ENCODE results near the gene PFKM.

Gene PFKM

GRCh38 chr12:48160046-48160445 is 40.9 kb downstream of the PFKM start:
- DNase-seq: no peak

- DNase-seq: peak; percentile 35
These were observed 41.6 kb downstream of the PFKM start for GRCh38 chr12:48160807-48161206.

DNA sequence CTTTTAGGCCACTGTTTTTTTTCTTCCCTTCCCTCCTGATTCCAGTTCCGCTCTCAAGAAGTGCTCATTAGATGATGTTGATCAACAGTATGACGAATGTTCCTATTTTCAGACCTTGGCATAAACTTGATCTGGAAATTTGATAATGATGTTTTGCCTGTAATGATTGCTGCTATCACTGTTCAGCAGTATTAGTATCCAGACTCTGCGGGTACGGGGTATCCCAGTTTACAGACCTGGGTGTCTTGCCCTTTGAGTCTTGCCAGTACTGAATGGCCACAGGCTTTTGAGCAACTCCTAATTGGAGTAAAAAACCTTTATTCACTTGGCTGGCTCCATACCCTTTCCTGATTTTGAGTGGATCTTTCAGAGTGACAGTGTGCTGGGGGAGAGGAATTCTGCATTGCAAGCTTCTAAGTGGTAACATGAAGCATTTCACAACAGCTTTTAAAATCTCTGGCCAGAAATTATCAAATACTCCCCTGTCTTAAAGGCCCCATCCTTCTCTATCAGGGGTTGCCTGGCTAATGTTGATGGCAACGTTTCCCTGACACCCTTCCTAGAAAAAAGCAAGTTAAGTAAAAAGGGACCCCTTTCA is 44.1 kb downstream of the PFKM start:
- DNase-seq: no peak

- peak; percentile 44 for DNase-seq
These were observed 45.3 kb downstream of the PFKM start for GRCh38 chr12:48164451-48164850.

GRCh38 chr12:48165089-48165981 is 46.2 kb downstream of the PFKM start:
- DNase-seq: peak; percentile 47

DNA sequence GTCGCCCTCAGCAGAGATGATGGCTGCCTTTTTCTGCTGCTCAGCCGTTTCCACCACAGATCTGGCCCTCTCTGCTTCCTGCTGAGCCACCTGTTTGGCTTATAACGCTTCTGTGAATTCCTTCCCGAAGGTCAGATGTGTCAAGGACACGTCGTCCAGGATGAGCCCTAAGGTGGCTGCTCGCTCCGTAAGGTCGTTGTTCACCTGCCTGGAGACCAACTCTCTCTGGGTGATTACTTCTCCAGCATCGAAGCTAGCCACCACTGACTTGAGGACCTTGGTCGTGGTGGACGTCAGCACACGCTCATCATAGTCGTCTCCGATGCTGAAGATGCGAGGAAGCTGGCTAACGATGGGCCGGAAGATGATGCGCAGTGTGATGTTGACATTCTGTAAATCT is 49.8 kb downstream of the PFKM start:
- DNase-seq: no peak

DNA sequence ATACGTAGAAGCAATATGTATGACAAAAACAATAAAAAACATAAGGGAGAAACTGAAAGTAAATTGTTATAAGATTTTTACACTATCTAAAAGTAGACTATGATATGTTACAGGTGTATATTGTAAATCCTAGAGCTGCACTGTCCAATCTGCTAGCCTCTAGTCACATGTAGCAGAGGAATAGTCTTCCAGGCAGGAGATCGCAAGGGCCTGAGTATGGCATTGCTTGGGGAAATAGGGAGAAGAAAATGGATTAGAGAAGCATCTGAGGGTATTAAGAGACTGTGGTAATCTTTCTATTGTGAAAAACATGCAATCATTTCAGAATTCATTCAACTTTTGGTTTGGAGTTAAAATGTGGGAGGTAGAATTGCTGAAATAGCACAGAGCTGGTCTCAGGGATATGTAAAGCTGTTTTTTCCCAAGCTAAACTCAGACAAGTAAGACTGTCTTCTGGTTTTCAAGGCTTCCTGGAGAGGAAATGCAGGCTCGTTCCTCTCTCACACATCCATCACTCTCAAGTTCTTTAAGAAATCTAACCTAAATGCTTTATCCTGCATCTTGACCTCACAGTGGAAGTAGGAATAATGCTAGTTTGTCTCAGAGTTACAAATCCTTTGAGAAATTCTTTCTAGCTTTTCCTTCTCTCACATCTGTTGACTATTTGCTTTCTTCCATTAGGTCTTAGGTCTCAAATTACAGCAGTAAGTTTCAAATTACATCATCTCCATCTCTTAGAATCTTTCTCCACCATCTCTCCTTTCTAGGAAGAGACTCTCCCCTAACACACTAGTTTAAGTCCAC is 56.7 kb downstream of the PFKM start:
- no peak for DNase-seq

DNA sequence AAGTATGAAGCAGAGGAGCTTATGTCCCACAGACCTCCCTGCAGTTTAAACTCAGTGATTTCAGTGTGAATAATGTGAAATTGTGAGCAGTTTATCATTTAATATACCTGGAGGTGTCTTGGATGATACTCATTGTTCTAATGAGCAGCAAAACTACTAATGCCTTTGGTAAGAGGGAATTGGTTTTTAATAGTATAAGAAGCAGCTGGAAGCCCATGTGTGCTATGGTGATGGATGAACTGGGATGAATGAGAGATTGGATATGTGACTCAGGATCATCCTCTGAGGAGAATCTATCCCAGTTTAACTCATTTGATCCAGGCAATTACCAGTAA is 57.2 kb downstream of the PFKM start:
- DNase-seq: no peak

DNA sequence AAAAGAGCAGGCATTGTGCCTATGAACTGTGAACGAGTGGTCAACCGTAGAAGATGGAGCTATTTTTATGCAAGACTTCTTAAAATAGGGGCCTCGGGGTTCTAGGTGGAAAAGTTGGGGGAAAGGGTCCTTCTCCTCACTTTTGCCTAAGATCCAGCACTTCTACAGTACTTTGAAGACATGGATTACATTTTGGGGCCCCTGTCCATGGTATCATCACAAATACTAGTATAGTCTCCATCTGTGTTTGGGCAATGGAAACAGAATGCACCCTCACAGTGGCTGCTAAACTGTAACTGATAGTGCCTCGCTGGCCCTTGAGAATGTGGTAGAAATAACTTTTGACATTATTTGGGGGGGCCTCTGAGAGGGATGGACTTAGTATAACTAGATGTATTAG is 58.8 kb downstream of the PFKM start:
- DNase-seq: no peak

DNA sequence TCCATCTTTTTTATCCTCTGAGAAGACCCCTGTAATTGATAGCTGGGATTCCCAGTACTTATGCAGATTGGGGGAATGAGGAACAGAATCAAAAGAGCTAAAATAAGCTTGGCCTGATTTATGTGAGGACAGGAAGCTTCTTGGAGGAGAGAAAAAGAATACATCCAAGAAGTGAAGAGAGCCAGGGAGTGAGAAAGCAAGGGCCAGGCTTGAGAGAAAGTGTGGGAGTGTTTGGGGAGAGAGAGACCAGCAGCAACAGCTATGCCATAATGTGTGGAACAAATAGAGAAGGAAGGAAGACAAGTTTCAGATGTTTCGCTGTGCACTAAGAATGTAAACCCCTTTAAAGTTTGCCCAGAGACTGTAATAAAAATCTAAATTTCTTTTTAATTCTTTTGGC is 60.3 kb downstream of the PFKM start:
- DNase-seq: no peak

GRCh38 chr12:48180424-48180823 is 61.3 kb downstream of the PFKM start:
- no peak for DNase-seq

- no peak for DNase-seq
These were observed 61.8 kb downstream of the PFKM start for GRCh38 chr12:48180857-48181495.

GRCh38 chr12:48182631-48183030 is 63.5 kb downstream of the PFKM start:
- no peak for DNase-seq

- peak; percentile 75 for DNase-seq
These were observed 64.1 kb downstream of the PFKM start, which contains the start of gene CCDC184 for GRCh38 chr12:48183091-48183875. TSS of gene CCDC184 (plus strand) at chr12:48183644. CDS start at chr12:48184123, 479 bp downstream.

DNA sequence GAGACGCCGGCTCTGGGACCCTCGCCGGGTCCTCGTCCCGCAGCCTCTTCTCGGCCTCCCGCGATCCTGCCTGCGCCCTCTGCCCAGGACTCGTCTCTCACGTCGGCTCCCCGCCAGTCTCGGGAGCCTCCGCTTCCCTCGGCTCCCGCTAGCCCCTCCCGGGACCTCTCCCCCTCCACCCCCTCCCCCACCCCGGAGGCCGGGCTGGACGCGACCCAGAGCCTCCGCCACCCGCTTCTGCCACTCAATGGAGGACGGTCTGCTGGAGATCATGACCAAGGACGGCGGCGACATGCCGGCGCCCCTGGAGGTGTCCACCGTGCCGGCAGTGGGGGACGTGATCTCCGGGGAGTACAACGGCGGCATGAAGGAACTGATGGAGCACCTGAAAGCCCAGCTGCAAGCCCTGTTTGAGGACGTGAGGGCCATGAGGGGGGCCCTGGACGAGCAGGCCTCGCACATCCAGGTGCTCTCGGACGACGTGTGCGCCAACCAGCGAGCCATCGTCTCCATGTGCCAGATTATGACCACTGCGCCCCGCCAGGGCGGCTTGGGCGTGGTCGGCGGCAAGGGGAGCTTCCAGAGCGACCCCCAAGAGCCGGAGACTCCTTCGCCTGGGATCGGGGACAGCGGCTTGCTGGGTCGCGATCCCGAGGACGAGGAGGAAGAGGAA is 64.8 kb downstream of the PFKM start:
- DNase-seq: no peak

GRCh38 chr12:48184549-48184922 is 65.4 kb downstream of the PFKM start:
- DNase-seq: no peak

GRCh38 chr12:48185181-48185919 is 66.2 kb downstream of the PFKM start:
- no peak for DNase-seq

DNA sequence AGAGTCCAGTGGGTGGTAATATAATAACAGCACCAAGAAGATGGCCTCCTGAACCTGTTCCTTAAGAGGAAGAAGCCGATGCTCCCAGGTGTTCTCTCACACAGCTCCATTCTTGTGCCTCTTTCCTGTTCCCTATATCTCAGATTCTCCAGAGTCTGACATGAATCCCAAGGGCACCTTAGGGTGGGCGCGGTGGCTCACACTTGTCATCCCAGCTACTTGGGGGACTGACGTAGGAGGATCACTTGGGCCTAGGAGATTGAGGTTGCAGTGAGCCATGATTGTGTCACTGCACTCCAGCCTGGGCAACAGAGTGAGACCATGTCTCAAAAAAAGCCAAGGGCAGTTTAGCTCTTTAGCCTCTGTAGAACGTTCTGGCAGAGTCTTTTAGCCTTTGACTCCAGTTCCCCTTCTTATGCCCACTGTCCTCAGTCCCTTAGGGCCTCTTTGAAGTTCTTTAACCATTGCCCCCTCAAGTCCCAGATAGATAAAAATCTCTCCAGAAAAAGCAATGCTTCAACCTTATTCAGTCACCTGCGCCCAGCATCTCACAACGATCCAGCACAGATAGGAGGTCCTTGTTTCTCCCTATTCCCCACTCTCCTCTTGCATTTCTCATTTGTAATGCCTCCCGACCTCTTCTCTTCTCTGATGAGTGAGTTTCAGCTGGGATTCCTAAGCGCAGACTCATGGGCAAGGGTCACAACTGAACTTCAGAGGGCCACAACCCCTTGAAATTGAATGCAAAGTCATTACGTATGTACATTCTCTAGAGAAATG is 68.9 kb downstream of the PFKM start:
- no peak for DNase-seq

DNA sequence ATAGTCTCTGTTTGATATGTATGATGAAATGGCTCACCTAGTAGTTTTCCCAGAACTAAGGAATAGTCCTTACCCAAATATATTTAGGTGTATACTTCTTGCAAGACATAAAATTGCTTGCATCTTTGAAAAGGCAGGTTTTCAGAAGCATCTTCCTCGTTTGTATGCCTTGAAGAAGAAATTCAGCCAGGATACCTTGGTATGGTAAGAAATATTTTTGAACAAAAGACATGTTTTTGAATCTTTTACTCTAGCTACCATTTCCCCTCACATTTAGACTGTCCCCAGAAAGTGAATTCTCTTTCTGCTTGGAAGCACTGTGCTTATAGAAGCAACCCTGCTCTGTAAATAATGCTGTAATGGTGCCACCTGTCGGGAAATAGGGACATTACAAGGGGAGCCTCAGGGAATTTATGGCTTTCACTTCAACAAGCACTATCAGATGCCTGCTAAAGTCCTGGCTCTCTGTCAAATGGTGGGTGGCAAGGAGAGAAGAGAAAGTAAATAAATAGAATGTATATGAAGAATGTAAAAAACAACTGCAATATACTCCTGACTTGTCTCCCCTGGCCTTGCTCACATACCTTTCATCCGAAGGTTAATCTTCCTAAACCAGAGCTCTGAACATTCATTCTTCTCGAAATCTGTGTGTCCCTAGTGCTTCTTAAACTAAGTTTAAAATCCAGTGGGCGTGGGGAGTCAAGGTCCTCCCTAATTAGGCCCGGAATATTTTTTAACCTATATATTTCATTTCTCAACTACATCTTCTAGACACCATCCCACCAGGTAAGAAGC is 70.4 kb downstream of the PFKM start:
- peak; percentile 84 for DNase-seq
